Vagina (tissue), 2 donors: ENCODE measurements around the gene GAB2. TPM values are rescaled to one million over a fixed set of nuclear protein-coding genes. Genes with fewer than 3 reads are reported as not detected.

Source experiments
- DNase-seq, 2 donors: peaks; one replicate each; pipeline ENCODE4 v3.0.0-alpha.2; 2017; ENCODE audit errors: extremely low spot score in 2 of 2
- H3K27ac ChIP-seq: fragments of 200-600 bp; sonication (generic); one replicate; pipeline ENCODE4 v1.5.1; 2019
- H3K27me3 ChIP-seq: fragments of 200-600 bp; sonication (generic); one replicate; pipeline ENCODE4 v1.5.1; 2019
- H3K36me3 ChIP-seq, 2 donors: fragments of 200-600 bp; sonication (generic); one replicate each; pipeline ENCODE4 v1.5.1; 2017 to 2019
- H3K4me1 ChIP-seq: fragments of 200-600 bp; sonication (generic); one replicate; pipeline ENCODE4 v1.5.1; 2019
- H3K4me3 ChIP-seq, 2 donors: fragments of 200-600 bp; sonication (generic); 1 replicate in 1 of 2; 2 replicates in 1 of 2; pipeline ENCODE4 v1.5.1; 2016 to 2019
- H3K9me3 ChIP-seq: fragments of 200-600 bp; sonication (generic); one replicate; pipeline ENCODE4 v1.5.1; 2019
- CTCF ChIP-seq, 3 experiments: fragments of 450-650 bp in 2 of 3; fragments of 200-600 bp in 1 of 3; sonication (generic) in 1 of 3; IDR thresholded peaks; one replicate each; pipeline ENCODE4 v1.5.1; 2017 to 2019; ENCODE audit warnings: antibody characterized with exemption in 3 of 3, mild to moderate bottlenecking in 2 of 3, moderate library complexity in 2 of 3
- POLR2A ChIP-seq, 2 donors: fragments of 450-650 bp; IDR thresholded peaks; one replicate each; pipeline ENCODE4 v1.6.1; 2017; ENCODE audit warnings: antibody characterized with exemption in 2 of 2, mild to moderate bottlenecking in 2 of 2, moderate library complexity in 2 of 2
- POLR2AphosphoS5 ChIP-seq, 2 donors: sonication (generic); formaldehyde crosslinking; IDR thresholded peaks; one replicate each; pipeline ENCODE4 v1.9.0; 2017; ENCODE audit warnings: antibody characterized with exemption in 2 of 2, mild to moderate bottlenecking in 2 of 2, low read depth in 1 of 2; ENCODE audit not compliant: insufficient read depth in 1 of 2
- intact Hi-C: fragments of 100-400 bp; cut with DNase I; formaldehyde crosslinking; loops from one replicate; pipeline ENCODE4 v1.15.1; 2023
- total RNA-seq: library from RNA; depleted of rRNA; stranded (reverse); fragments of >200 nt; gene quantifications from one replicate; pipeline ENCODE4 v1.2.3, GENCODE V29; 2016

Gene GAB2
- total RNA-seq, 1 donor from 2014 or later, result 24.6 TPM

- intact Hi-C loops, result loop anchor here (10.0 kb wide), 1 partner anchor 193 kb away; the partner anchor contains the start of gene GAB2
- TF ChIP-seq POLR2A (IDR thresholded peaks at IDR 0.05), result no peak
- TF ChIP-seq POLR2AphosphoS5 (IDR thresholded peaks at IDR 0.05; ENCODE audit: insufficient read depth in 1 of 2, low read depth in 1 of 2), result no peak
- no peak for TF ChIP-seq CTCF (IDR thresholded peaks at IDR 0.05)
- peaks cover 0 to 61% of the 10 kb centered on the region in 2 donors for H3K36me3 ChIP-seq
- H3K4me1 ChIP-seq, result no peaks in the 10 kb centered on the region
- no peak overlapping the region for H3K27ac ChIP-seq
- no peak overlapping the region for H3K4me3 ChIP-seq
- peak; percentile 67 to 83 for DNase-seq
- H3K27me3 ChIP-seq, result no peaks in the 10 kb centered on the region
- no peaks in the 10 kb centered on the region for H3K9me3 ChIP-seq
Measured at GRCh38 chr11:78221396-78222315, 196.0 kb downstream of the GAB2 start.

DNA sequence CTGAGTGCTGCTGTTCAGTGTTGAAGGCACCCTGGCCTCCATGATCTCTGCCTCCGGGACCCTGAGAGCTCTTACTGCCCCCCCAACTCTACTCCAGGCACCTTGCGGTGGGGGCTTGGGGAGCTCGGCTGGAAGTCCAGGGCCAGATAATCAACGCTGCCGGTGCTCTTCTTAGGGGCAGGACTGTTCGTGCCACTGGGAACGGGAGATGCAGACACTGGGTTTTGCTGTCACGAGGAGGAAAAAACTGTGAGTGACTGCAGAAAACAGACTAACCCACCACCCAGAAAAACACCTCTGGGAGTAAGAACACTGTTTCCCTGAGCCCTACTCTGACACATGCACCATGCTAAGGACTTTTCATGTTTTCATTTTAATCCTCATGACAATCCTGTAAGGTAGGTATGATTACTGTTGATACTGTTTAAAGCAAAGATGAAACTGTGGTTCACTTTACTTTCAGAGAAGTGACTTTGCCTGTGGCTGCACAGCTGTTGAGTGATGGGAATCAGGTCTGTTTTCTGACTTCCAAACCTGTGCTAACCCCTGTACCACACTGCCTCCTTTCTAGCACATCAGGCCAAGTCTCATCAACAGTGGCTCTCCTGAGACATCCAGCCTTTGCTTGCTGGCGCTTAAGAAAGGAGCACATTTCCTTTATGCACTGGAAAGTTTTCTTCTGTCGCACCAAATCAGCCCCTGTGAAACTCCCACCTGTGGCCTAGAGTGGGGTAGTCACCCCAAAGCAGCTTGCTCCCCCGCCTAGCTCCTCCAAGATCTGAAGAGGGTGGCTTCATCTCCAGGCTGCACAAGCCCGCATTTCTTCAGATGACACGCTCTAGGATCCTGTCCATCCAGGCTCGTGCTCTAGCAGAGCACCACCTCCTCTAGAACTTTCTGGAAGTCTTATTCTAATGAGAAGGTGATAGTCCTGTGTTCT, 197.1 kb downstream of the GAB2 start:
- DNase-seq, result peak; percentile 54 to 94
- Histone ChIP-seq H3K9me3 (no peaks in the 10 kb centered on the region), H3K27me3 (no peaks in the 10 kb centered on the region), H3K4me1 (no peaks in the 10 kb centered on the region), H3K36me3 (peaks cover 0 to 64% of the 10 kb centered on the region in 2 donors), H3K27ac (no peak overlapping the region), H3K4me3 (no peak overlapping the region)
- intact Hi-C loops, result loop anchor here (10.0 kb wide), 1 partner anchor 194 kb away; the partner anchor contains the start of gene GAB2
- no peak for TF ChIP-seq POLR2A (IDR thresholded peaks at IDR 0.05)
- TF ChIP-seq CTCF (IDR thresholded peaks at IDR 0.05), result no peak
- no peak for TF ChIP-seq POLR2AphosphoS5 (IDR thresholded peaks at IDR 0.05; ENCODE audit: insufficient read depth in 1 of 2, low read depth in 1 of 2)

DNA sequence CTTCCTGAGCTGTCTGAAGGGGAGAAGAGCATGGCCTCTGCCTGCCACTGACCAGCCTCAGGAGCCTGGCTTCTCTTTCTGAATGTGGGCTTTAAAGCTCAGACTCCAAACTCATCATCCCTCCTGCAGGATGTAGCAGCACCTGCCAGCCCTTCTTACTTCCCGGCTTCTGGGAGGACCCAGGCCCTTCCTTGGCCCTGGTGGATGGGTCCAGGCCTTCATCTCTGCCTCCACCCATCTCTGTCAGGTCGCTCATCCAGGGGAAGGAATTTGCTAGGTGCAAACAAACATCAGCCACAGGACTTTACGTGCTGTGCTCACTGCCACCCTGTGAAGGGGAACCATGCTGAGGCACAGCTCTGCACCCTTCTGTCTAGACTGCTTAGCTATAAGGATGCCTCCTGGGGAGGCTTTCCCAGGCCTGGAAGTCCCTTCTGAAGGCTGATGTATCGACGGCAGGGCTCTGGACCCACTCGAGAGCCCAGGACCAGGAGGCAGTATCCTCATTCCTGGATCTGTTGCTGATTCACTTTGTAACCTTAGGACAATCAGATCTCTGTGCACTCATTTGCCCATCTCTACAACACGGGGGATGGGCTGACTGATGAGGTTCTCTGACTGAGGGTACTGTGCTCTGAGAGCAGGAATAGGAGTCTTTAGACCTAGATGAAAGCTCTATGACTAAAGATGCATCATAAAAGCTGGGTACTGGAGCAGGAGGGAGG, 198.0 kb downstream of the GAB2 start:
- Histone ChIP-seq H3K4me3 (no peak overlapping the region), H3K36me3 (peaks cover 0 to 59% of the 10 kb centered on the region in 2 donors), H3K4me1 (no peaks in the 10 kb centered on the region), H3K27ac (no peak overlapping the region), H3K27me3 (no peaks in the 10 kb centered on the region), H3K9me3 (no peaks in the 10 kb centered on the region)
- TF ChIP-seq POLR2AphosphoS5 (IDR thresholded peaks at IDR 0.05; ENCODE audit: insufficient read depth in 1 of 2, low read depth in 1 of 2) (no peak), POLR2A (IDR thresholded peaks at IDR 0.05) (no peak), CTCF (IDR thresholded peaks at IDR 0.05) (no peak)
- intact Hi-C loops, result loop anchor here (10.0 kb wide), 1 partner anchor 195 kb away; the partner anchor contains the start of gene GAB2
- peak; percentile 56 to 85 for DNase-seq

GRCh38 chr11:78218707-78219492, 198.7 kb downstream of the GAB2 start:
- Histone ChIP-seq H3K4me1 (no peaks in the 10 kb centered on the region), H3K9me3 (no peaks in the 10 kb centered on the region), H3K4me3 (no peak overlapping the region), H3K27ac (no peak overlapping the region), H3K36me3 (peaks cover 0 to 53% of the 10 kb centered on the region in 2 donors), H3K27me3 (no peaks in the 10 kb centered on the region)
- TF ChIP-seq POLR2A (IDR thresholded peaks at IDR 0.05), result no peak
- TF ChIP-seq CTCF (IDR thresholded peaks at IDR 0.05), result no peak
- TF ChIP-seq POLR2AphosphoS5 (IDR thresholded peaks at IDR 0.05; ENCODE audit: insufficient read depth in 1 of 2, low read depth in 1 of 2), result no peak
- peak; percentile 64 to 78 for DNase-seq
- intact Hi-C loops, result no loop called here
